PFSK-1 (cell line): ENCODE data around the gene EIF4A2.

Experiments used
- FOXP2 ChIP-seq: optimal IDR thresholded peaks from 2 replicates; pipeline ENCODE3; 2011; ENCODE audit warnings: borderline replicate concordance, control low read depth, inconsistent platforms; ENCODE audit not compliant: insufficient read depth; ENCODE audit errors: extremely low read length, extremely low read depth
- POLR2AphosphoS5 ChIP-seq: IDR thresholded peaks from 2 replicates; pipeline ENCODE4 v1.6.1; 2012; ENCODE audit warnings: low read depth, mild to moderate bottlenecking, control low read depth, low read length, moderate library complexity
- REST ChIP-seq, 2 experiments: IDR thresholded peaks; 2 replicates each; pipeline versions ENCODE4 v1.6.1 to v1.8.0; 2011 to 2012; ENCODE audit warnings: low read depth in 2 of 2, low read length in 2 of 2, control low read depth in 1 of 2, inconsistent platforms in 1 of 2, mild to moderate bottlenecking in 1 of 2, moderate library complexity in 1 of 2; ENCODE audit not compliant: insufficient read depth in 1 of 2
- SIN3A ChIP-seq: IDR thresholded peaks from 2 replicates; pipeline ENCODE4 v1.6.1; 2012; ENCODE audit warnings: mild to moderate bottlenecking, low read length, moderate library complexity, borderline replicate concordance; ENCODE audit not compliant: insufficient read depth
- TAF1 ChIP-seq: IDR thresholded peaks from 2 replicates; pipeline ENCODE4 v1.6.1; 2012; ENCODE audit warnings: low read length, control low read depth, borderline replicate concordance; ENCODE audit not compliant: insufficient read depth

Gene EIF4A2

GRCh38 chr3:186823386-186823785 is 40.0 kb downstream of the EIF4A2 start:
- no peak for TF ChIP-seq TAF1
- TF ChIP-seq REST (IDR thresholded peaks at IDR 0.05; ENCODE audit: insufficient read depth in 1 of 2, low read depth in 2 of 2, low read length in 2 of 2) = no peak
- no peak for TF ChIP-seq POLR2AphosphoS5
- TF ChIP-seq SIN3A = no peak
- no peak for TF ChIP-seq FOXP2

GRCh38 chr3:186824430-186825139 is 41.2 kb downstream of the EIF4A2 start:
- no peak for TF ChIP-seq POLR2AphosphoS5
- TF ChIP-seq FOXP2 = no peak
- no peak for TF ChIP-seq TAF1
- no peak for TF ChIP-seq REST (IDR thresholded peaks at IDR 0.05; ENCODE audit: insufficient read depth in 1 of 2, low read depth in 2 of 2, low read length in 2 of 2)
- TF ChIP-seq SIN3A = no peak

- no peak for TF ChIP-seq REST (IDR thresholded peaks at IDR 0.05; ENCODE audit: insufficient read depth in 1 of 2, low read depth in 2 of 2, low read length in 2 of 2)
- no peak for TF ChIP-seq FOXP2
- TF ChIP-seq POLR2AphosphoS5 = no peak
- no peak for TF ChIP-seq TAF1
- TF ChIP-seq SIN3A = no peak
These were observed 42.0 kb downstream of the EIF4A2 start for GRCh38 chr3:186825294-186825821.

GRCh38 chr3:186825872-186826409 is 42.6 kb downstream of the EIF4A2 start:
- no peak for TF ChIP-seq FOXP2
- TF ChIP-seq REST (IDR thresholded peaks at IDR 0.05; ENCODE audit: insufficient read depth in 1 of 2, low read depth in 2 of 2, low read length in 2 of 2) = no peak
- TF ChIP-seq TAF1 = no peak
- TF ChIP-seq SIN3A = no peak
- TF ChIP-seq POLR2AphosphoS5 = no peak
